ENCODE results near the gene HECW1. TPM values are rescaled to one million over a fixed set of nuclear protein-coding genes. Genes with fewer than 3 reads are reported as not detected.
A peak's percentile ranks its signal among the peaks of the same experiment; 100 is the strongest.

Gene HECW1
- total and polyA plus RNA-seq, 10 of the 15 experiments (the other 5 are each of a cell fraction or from before 2014, with no cell fraction given): under 0.01 to 0.31 (median 0.04) TPM; not detected in 3

GRCh38 chr7:43309706-43310022 lies 197.2 kb downstream of the HECW1 start:
- Histone ChIP-seq H3K27me3 (replicated peaks in 1 of 2; ENCODE audit: control insufficient read depth in 2 of 2, insufficient read depth in 2 of 2, low read length in 1 of 2) (no peaks in the 10 kb centered on the region), H3K9me3 (replicated peaks; ENCODE audit: control insufficient read depth, insufficient read depth, low read length) (no peaks in the 10 kb centered on the region), H4K20me1 (ENCODE audit: control insufficient read depth, insufficient read depth) (no peaks in the 10 kb centered on the region), H3K27ac (ENCODE audit: control insufficient read depth, insufficient read depth) (peak overlapping the region; percentile 41), H3K4me3 (no peak overlapping the region), H3K4me1 (ENCODE audit: control insufficient read depth, insufficient read depth, low read length) (peaks cover 13% of the 10 kb centered on the region), H2AFZ (ENCODE audit: control insufficient read depth, low read depth, low read length) (no peak overlapping the region; the same call in 1 of the 2 replicates), H3K4me2 (ENCODE audit: control insufficient read depth, insufficient read depth) (peak overlapping the region; percentile 19; the same call in 1 of the 2 replicates), H3K9ac (ENCODE audit: control insufficient read depth, insufficient read depth, low read length) (0 out of 2 replicates have a peak overlapping the region, but pooled peaks have one; percentile 28), H3K36me3 (ENCODE audit: control insufficient read depth in 2 of 2, insufficient read depth in 2 of 2, low read length in 1 of 2) (no peaks in the 10 kb centered on the region), H3K79me2 (ENCODE audit: control insufficient read depth, insufficient read depth, low read length) (no peaks in the 10 kb centered on the region)
- POLR2A ChIA-PET: no interaction called here
- RAD21 ChIA-PET (ENCODE audit: unreplicated experiment): no interaction called here
- no peak for FAIRE-seq
- DNase-seq (ENCODE audit: low read depth, low spot score): no peak
- CTCF ChIA-PET: no interaction called here
- intact Hi-C loops (cut with micrococcal nuclease; ENCODE audit: unreplicated experiment) (loop anchor here (5.0 kb wide), 3 partner anchors 43 to 418 kb away; partner anchors contain the start of gene COA1), in situ Hi-C loops (cut with MboI) (loop anchor here (10.0 kb wide), 1 partner anchor 525 kb away; no protein-coding TSS in a partner anchor)
- WGBS (ENCODE audit: insufficient coverage, insufficient replicate concordance, low lambda C conversion rate, missing lambda C conversion rate): 29% methylated on average over 2 of the region's 2 CpGs
- SMC1A ChIA-PET (ENCODE audit: uncharacterized antibody, unreplicated experiment): interaction anchor here (0.6 kb wide), 1 partner anchor 147 kb away, joined by 3 read pairs; no protein-coding TSS in a partner anchor
- TSS peak; percentile 99 for BruUV-seq (replicated peaks)
- no peak for ATAC-seq
- TF ChIP-seq, protein P1, sequence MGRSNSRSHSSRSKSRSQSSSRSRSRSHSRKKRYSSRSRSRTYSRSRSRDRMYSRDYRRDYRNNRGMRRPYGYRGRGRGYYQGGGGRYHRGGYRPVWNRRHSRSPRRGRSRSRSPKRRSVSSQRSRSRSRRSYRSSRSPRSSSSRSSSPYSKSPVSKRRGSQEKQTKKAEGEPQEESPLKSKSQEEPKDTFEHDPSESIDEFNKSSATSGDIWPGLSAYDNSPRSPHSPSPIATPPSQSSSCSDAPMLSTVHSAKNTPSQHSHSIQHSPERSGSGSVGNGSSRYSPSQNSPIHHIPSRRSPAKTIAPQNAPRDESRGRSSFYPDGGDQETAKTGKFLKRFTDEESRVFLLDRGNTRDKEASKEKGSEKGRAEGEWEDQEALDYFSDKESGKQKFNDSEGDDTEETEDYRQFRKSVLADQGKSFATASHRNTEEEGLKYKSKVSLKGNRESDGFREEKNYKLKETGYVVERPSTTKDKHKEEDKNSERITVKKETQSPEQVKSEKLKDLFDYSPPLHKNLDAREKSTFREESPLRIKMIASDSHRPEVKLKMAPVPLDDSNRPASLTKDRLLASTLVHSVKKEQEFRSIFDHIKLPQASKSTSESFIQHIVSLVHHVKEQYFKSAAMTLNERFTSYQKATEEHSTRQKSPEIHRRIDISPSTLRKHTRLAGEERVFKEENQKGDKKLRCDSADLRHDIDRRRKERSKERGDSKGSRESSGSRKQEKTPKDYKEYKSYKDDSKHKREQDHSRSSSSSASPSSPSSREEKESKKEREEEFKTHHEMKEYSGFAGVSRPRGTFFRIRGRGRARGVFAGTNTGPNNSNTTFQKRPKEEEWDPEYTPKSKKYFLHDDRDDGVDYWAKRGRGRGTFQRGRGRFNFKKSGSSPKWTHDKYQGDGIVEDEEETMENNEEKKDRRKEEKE (IDR thresholded peaks at IDR 0.05): no peak
- no peak for TF ChIP-seq TARDBP (IDR thresholded peaks at IDR 0.05; ENCODE audit: borderline replicate concordance)
- TF ChIP-seq SUPT20H (IDR thresholded peaks at IDR 0.05; ENCODE audit: borderline replicate concordance, control insufficient read depth, low read depth, low read length): no peak
- no peak for TF ChIP-seq CHD2 (IDR thresholded peaks at IDR 0.05; ENCODE audit: borderline replicate concordance, low read depth, low read length)
- no peak for TF ChIP-seq NFIC (IDR thresholded peaks at IDR 0.05; ENCODE audit: low read depth, low read length)
- TF ChIP-seq SMAD1 (IDR thresholded peaks at IDR 0.05; ENCODE audit: low read depth, partially characterized antibody): peak; percentile 72

Measured in GM12878 (cell line).